HT1080 (cell line): Measurements from ENCODE around the gene NUP155. TPM values are rescaled to one million over a fixed set of nuclear protein-coding genes. Genes with fewer than 3 reads are reported as not detected.
"Not testable (repeated sequence)": the region's sequence is repeated elsewhere in the genome, so short reads cannot be mapped to it uniquely, and the experiment has no call there.

Source experiments
- DNase-seq: peaks from one replicate; pipeline ENCODE4 v3.0.0-alpha.2; 2015; ENCODE audit warnings: low read depth
- small RNA-seq: library from RNA; depleted of rRNA; stranded (forward); fragments of <200 nt; gene quantifications from one replicate; pipeline ENCODE3, GENCODE V24; 2014
- total RNA-seq: library from RNA; depleted of rRNA; stranded (reverse); fragments of >200 nt; shearing (Covaris generic); gene quantifications from 2 replicates; pipeline ENCODE4 v1.2.3, GENCODE V29; 2014; rRNA removed

The NUP155 gene
- total RNA-seq, 1 experiment from 2014 or later, result 83.7 TPM

DNA sequence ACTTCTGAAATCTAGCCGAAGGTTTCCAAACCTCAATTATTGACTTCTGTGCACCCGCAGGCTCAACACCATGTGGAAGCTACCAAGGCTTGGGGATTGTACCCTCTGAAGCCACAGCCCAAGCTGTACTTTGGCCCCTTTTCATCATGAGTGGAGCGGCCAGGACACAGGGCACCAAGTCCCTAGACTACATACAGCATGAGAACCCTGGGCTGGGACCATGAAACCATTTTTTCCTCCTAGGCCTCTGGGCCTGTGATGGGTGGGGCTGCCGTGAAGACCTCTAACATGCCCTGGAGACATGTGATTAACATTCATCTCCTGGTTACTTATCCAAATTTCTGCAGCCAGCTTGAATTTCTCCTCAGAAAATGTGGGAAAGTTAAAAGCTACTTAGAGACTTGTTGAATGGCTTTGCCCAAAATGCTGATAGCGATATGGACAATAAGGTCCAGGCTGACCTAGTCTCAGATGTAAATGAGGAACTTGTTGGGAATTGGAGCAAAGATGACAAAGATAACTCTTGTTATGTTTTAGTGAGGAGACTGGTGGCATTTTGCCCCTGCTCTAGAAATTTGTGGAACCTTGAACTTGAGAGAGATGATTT lies 87.6 kb downstream of the NUP155 start:
- DNase-seq, result no peak

DNA sequence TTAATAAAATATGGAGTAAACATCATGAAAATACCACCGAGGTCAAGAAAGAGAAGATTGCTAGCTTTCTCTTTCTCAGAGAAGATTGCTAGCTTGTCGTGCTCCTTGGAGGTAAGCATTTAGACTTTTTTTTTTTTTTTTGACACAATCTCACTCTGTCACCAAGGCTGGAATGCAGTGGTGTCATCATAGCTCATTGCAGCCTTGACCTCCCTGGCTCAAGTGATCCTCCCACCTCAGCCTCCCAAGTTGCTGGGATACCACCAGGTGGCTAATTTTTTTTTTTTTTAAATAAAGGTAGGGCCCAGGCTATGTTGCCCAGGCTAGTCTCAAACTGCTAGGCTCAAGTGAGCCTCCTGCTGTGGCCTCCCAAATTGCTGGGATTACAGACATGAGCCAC lies 95.4 kb downstream of the NUP155 start:
- DNase-seq, result no peak

DNA sequence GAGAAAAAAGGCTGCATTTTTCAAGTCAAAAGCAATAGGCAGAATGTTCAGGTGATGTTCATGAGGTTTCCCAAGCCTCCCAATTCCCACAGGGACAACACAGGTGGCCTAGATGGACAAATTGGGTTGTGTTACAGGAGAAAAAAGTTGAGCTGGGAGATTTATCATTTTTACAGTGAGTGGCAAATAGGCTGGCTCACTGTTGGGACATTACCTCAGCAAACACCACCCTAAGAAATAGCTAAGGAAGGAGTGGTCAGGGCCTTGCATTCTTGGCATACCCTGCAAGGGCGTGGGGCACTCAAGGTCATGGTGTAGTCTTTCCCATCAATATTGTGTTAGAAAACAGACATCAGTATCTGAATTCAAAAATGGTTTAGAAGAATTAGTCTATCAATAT lies 98.4 kb downstream of the NUP155 start:
- DNase-seq, result peak; percentile 61

DNA sequence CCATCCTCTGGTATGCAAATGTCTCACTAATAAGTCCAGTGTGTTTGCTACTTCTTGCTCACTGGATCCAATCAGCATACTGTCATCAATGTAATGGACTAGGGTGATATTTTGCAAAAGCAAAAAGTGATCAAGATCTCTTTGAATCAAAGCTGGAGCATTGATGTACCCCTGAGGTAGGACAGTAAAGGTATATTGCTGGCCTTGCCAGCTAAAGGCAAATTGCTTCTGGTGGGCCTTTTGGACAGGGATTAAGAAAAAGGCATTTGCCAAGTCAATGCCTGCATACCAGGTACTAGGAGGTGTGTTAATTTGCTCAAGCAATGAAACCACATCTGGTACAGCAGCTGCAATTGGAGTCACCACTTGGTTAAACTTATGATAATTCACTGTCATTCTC lies 102.8 kb downstream of the NUP155 start:
- DNase-seq, result not testable (repeated sequence)

DNA sequence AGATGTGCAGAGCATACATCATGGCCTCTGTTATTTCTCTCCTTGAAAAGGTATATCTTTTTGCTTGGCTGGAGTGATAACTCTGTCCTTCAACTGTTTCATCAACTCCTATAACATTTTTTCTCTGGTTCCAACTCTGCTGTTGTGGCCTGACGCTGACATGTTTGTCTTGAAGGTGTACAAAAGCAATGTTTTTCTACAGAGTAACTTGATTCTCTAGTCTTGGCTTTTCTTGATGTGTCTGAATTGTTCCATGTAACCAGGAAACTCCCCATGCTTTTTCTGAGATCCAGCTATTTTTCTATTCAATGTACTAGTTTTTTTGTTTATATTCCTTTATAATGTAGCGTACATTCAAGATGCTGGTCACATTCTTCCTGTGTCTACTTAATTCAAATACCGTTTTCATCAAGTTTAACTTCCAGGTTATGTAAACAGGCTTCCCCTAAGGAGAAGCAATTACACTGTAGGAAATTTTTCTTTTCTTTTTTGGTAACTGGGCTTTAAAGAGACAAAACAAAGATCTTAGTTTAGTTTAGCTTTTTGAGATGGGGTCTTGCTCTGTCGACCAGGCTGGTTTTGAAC lies 115.0 kb downstream of the NUP155 start:
- DNase-seq, result no peak

DNA sequence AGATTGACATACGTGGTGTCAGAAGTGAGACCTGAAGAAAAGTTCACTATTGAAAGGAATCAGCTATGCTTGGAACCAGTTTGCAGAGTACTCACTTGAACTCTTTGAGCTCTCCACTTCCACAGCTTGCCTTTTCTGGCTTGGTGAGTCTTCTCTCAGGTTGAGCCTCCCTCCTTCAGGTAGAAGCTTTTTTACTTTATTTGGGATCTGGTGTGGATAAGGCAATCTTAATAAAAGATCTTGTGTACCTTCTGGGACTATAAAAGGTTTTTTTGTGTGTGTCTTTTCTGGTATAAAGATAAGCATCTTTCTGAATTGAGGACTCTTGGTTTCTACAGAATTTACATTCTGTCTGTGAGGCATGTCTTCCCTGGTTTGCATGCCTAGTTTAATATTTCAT lies 116.3 kb downstream of the NUP155 start:
- DNase-seq, result no peak

DNA sequence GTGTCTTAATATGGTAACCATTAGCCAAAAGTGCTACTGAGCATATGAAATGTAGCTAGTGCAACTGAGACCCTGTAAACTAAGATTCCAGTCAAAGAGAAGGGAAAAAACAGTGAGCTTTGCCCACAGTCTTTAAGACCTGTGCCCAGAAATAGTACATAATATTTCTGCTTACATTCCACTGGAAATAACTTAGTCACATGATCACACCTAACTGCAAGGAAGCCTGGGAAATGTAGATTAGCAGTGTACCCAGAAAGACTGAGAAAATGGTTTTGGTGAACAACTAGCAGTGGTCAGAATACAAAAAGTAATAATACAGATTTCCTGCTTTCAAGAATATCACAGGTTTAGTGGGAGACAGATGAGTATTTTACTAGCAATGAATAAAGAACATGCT lies 119.2 kb downstream of the NUP155 start:
- no peak for DNase-seq

DNA sequence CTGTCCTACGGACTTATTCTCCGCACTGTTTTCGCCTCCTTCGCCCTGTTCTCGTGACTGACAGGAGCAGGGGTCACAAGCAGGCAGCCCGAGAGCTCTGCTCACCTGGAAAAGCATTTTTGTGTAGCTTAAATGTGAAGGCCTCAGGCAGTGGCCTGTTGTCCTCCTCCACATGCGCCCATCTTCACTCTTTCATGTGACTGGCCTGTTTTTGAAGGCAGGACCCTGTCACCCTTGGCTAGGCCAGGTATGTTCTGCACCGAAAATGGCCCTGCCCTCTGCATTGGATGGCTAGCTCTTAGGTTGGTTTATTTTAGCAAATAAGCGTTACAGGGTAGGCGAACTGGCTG lies 121.1 kb downstream of the NUP155 start:
- DNase-seq, result no peak

DNA sequence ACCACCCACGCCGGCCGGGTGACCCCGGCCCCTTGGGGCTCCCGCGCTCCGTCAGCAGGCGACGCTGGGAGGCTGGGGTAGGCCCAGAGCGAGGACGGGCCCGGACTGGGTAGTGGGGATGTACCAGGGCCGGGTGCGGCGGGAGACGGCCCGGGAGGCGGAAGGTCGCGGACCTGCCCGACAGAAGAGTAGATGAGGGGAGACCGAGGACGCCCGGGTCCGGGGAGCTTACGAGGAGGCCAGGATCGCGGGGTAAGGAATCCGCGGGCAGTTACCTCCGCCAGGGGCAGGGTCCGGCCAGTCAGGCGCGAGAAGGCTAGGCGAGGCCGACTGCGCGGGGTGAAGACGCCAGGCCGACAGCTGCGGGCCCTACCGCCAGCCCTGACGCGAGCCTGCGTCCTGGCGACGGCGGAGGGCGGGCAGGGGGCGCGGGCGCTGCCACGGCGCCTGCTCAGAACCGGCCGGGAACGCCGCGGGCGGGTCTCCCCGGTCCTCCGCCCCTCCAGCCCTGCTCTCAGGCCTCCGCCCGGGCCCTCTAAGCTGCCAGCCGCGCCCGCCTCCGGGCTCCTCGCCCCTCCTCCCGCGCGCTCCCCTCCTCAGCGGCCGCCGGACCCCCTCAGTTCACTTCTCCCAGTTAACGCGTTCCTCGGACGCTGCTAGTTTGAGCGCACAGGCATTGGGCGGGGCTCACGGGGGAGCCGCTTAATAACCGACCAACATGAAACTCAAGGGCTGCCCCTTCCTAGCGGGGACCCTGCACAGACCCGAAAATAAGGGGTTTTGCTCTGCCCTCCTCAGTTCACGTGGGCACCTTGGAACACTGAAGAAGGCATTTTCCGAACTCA lies 121.7 kb downstream of the NUP155 start, which contains the start of gene CPLANE1:
Gene CPLANE1 (minus strand): TSS at position 407 of the 845 bp plus-strand sequence. CDS start 1,678 bp downstream, outside the sequence.
- peak; percentile 75 for DNase-seq

DNA sequence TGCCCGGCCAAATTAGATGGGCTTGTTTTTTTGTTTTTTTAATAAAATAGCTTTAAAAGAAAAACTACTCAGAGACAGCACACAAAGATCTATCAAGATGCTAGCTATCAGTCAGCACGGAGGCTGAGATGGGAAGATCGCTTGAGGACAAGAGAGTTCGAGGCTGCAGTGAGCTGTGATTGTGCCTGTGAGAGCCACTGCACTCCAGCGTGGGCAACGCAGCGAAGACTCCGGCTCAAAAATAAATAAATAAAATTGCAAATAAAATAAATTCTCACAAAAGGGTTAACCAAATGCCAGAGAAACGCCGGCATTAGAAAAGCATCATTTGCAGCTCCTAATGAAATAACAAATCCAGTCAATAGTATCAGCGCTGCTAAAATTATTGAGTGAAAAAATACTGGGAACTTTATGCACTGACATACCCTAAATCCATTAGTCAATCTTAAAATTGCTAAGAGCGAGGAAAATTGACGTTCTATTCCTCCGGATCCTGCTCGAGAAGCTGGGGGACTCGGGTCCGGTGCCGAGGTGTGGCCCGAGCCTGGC lies 122.4 kb downstream of the NUP155 start:
- DNase-seq, result peak; percentile 15

DNA sequence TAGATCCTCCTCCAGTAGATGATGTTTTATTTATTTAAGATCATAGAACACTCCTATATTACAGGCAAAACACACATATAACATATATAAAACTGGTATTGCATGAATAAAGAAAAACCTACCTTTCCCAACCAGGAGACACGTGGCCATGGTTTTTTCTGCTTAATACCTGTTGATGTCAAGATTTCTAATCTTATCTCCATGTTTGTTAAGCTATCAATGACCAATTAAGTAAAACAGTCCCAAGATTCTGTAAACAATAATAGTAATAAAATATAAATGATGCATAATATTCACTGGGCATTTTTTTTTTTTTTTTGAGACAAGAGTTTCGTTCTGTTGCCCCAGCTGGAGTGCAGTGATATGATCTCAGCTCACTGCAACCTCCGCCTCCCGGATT lies 123.4 kb downstream of the NUP155 start:
- no peak for DNase-seq

DNA sequence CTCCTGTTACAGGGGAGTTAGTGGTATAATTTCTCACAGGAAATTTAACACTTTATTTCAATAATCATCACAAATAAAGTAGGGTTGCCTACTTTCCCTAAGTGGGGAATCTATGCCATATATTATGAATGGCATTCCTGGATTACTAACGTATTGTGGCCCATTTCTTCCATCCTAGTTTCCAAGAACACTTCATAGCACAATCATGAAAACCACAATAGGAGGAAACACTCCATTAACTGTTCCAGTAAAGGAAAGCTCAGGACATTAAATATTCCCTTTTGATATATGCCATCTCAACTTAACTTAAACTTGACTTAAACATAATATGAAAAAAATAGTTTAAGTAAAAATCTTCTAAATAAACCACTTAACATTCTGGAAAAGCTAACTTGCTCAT lies 123.9 kb downstream of the NUP155 start:
- DNase-seq, result no peak

Small RNAs within 50 kb of the gene (small RNA-seq; reads per million reads assigned to genes)
- not detected for gene RNU7-75P

Other genes starting within 250 kb of the NUP155 start
- 4.8 and 6.5 TPM in 2 replicates for gene CPLANE1, start 121.7 kb downstream of the NUP155 start, total RNA-seq
- 29.4 and 30.7 TPM in 2 replicates for gene WDR70, start 8.2 kb upstream of the NUP155 start, total RNA-seq